ENCODE measurements around the gene SPOCK1.

The SPOCK1 gene

GRCh38 chr5:137272831-137273230, 226.3 kb downstream of the SPOCK1 start:
- TF ChIP-seq GATA2 (IDR thresholded peaks at IDR 0.05; ENCODE audit: low read depth, low read length) (no peak), GATA3 (IDR thresholded peaks at IDR 0.05; ENCODE audit: low read depth, low read length) (no peak)

DNA sequence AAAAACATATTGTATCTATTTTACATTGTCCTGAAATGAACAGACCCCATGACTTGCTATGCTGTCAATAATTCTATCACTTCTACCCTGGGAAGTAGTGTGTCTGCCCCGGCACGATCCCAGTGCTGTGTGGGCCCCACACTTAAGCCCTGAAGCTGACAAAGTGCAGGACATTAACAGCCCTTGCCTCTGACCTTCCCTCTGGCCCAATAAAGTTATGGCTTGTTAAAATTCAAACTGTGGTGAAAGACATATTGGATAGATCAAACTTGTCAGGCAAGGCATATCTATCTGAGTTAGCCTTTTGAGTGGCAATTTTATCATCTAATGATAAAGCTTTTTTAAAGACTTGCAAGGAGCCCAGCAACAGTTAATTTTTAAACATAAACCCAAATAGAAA, 229.2 kb downstream of the SPOCK1 start:
- TF ChIP-seq GATA3 (IDR thresholded peaks at IDR 0.05; ENCODE audit: low read depth, low read length) (no peak), GATA2 (IDR thresholded peaks at IDR 0.05; ENCODE audit: low read depth, low read length) (no peak)

GRCh38 chr5:137269274-137269673, 229.9 kb downstream of the SPOCK1 start:
- TF ChIP-seq GATA2 (IDR thresholded peaks at IDR 0.05; ENCODE audit: low read depth, low read length) = no peak
- TF ChIP-seq GATA3 (IDR thresholded peaks at IDR 0.05; ENCODE audit: low read depth, low read length) = no peak

GRCh38 chr5:137268646-137269045, 230.5 kb downstream of the SPOCK1 start:
- no peak for TF ChIP-seq GATA3 (IDR thresholded peaks at IDR 0.05; ENCODE audit: low read depth, low read length)
- no peak for TF ChIP-seq GATA2 (IDR thresholded peaks at IDR 0.05; ENCODE audit: low read depth, low read length)

GRCh38 chr5:137266186-137266585, 232.9 kb downstream of the SPOCK1 start:
- no peak for TF ChIP-seq GATA3 (IDR thresholded peaks at IDR 0.05; ENCODE audit: low read depth, low read length)
- TF ChIP-seq GATA2 (IDR thresholded peaks at IDR 0.05; ENCODE audit: low read depth, low read length) = no peak

DNA sequence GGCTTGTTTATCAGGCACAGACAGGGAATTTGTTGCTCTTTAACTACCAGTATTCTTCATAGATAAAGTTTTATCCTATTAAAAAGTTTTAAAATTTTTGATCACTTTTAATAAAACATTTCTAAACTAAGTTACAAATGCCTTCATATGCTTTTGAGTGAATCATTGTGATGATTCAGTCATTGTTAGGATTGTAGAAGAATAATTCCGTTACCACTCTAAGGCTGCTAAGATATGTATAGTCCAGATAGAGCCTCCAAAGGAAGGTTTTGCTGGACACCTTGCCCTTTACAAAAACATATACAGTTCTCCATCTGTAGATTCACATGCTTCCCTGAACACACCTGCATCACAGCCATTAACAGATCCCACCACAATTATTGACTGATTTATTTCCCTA, 233.7 kb downstream of the SPOCK1 start:
- TF ChIP-seq GATA2 (IDR thresholded peaks at IDR 0.05; ENCODE audit: low read depth, low read length) (no peak), GATA3 (IDR thresholded peaks at IDR 0.05; ENCODE audit: low read depth, low read length) (no peak)

GRCh38 chr5:137264573-137264972, 234.6 kb downstream of the SPOCK1 start:
- TF ChIP-seq GATA3 (IDR thresholded peaks at IDR 0.05; ENCODE audit: low read depth, low read length) = no peak
- TF ChIP-seq GATA2 (IDR thresholded peaks at IDR 0.05; ENCODE audit: low read depth, low read length) = no peak

DNA sequence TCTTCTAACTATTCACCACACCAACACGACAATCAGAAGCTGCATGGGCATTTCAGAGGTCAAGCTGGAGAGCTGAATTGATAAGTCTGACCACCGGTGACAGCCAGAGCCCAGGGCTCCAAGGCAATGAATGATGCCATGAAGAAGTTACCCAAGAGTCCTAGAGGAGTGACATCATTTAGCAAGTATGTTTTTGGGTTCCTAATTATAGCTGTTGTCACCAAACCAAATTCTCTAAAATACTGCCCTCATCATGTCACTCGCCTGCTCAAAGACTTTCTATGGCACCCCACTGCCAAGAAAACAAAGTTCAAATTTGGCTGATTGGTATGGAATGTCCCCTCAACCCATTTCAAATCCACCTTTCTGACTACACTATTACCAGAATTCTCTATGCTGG, 235.1 kb downstream of the SPOCK1 start:
- TF ChIP-seq GATA2 (IDR thresholded peaks at IDR 0.05; ENCODE audit: low read depth, low read length) (no peak), GATA3 (IDR thresholded peaks at IDR 0.05; ENCODE audit: low read depth, low read length) (no peak)

DNA sequence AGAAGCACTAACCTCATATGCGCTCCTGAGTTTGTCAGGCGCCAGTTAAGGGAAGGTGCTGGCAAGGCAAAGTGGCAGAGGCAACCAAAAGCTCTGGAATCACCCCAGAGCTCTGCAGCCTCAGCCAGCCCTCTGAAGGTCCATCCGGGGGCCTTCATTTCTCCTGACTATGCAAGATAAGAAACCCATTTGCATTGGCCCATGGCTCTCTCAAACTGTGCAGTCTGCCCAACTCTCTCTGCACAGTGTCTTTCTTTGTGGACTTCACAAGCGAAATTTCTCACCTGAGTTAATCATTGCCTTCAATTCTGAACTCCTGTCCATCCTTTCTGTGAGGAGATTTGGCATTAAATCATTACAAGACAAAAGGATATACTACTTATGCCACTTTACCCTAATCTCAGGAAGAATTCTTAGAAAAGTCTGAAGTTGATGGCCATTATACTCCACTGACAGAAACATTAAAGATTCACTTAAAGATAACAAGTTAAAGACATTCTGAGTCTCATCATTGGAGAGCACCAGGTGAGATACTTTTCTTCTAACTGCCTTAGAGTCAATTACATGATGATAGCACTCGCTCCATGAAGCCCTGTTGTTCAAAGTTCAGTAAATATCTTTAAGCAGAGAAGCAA, 235.6 kb downstream of the SPOCK1 start:
- TF ChIP-seq GATA3 (IDR thresholded peaks at IDR 0.05; ENCODE audit: low read depth, low read length) (no peak), GATA2 (IDR thresholded peaks at IDR 0.05; ENCODE audit: low read depth, low read length) (no peak)

GRCh38 chr5:137262818-137263217, 236.3 kb downstream of the SPOCK1 start:
- TF ChIP-seq GATA2 (IDR thresholded peaks at IDR 0.05; ENCODE audit: low read depth, low read length) (no peak), GATA3 (IDR thresholded peaks at IDR 0.05; ENCODE audit: low read depth, low read length) (no peak)

DNA sequence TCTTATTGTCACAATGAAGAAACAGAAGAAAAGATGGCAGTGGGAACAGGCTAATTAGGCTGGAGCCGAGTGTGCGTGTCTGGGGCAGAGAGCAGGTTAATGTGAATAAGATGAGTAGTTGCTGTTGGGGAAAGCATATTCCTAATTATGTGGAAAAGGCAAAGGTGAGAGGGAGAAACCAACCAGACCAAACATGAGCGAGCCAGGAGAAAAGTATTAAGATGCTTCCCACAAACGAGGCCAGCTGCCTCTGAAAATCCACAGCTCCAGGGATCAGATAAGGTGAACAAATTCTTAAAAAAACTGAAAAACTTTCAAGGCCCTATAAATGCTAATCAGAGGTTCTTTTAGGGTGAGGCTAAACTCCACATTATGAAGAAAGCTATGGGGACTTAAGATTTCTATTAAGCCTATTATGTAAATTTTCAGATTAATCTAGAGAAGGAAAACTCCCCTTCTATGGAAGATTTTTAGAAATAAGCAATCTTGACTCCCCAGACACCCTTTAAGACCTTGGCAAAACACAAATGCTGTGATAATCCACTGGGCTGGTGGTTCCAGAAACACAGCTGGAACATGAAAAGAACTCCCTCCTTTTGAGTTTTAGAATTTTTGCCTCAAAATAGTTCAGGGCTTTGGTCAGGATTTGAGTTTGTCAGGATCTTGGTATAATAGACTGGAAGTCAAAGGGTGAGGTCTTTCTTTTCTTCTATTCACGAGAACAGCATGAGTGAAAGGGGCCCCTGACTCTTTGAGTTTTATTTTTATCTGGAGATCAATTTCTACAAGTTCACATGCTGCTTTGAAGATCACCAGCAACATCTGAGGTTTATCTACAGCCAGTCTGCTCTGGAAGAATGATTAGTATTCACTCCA, 238.1 kb downstream of the SPOCK1 start:
- TF ChIP-seq GATA3 (IDR thresholded peaks at IDR 0.05; ENCODE audit: low read depth, low read length) = no peak
- TF ChIP-seq GATA2 (IDR thresholded peaks at IDR 0.05; ENCODE audit: low read depth, low read length) = no peak

GRCh38 chr5:137254119-137255090, 244.7 kb downstream of the SPOCK1 start:
- TF ChIP-seq GATA2 (IDR thresholded peaks at IDR 0.05; ENCODE audit: low read depth, low read length) = no peak

GRCh38 chr5:137252512-137252911, 246.6 kb downstream of the SPOCK1 start:
- no peak for TF ChIP-seq GATA3 (IDR thresholded peaks at IDR 0.05; ENCODE audit: low read depth, low read length)
- TF ChIP-seq GATA2 (IDR thresholded peaks at IDR 0.05; ENCODE audit: low read depth, low read length) = no peak

DNA sequence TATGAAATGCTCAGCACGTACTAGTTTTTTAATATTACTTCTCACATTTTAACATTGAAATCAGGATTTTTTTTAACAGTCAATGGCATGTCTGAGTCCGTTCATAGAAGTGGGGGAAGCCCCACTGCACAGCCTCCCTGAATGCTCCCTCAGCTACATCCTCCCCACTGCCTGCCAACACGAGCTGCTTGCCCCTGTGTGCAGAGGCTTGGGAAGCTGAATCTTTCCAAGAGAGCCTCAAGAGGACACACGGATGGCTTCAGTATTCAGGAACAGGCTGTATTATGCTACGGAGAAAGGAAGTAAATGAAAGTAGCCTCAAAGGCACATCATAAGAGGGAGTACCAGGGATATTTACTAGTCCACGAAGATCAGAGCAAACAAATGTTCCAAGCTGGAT, 248.7 kb downstream of the SPOCK1 start:
- TF ChIP-seq GATA2 (IDR thresholded peaks at IDR 0.05; ENCODE audit: low read depth, low read length) (no peak), GATA3 (IDR thresholded peaks at IDR 0.05; ENCODE audit: low read depth, low read length) (no peak)

Data from SH-SY5Y (cell line).